GM19193 (cell line): ENCODE data around the gene TLR10.

Source experiments
- POLR2A ChIP-seq: IDR thresholded peaks from 4 replicates; pipeline ENCODE4 v1.6.1; 2011; ENCODE audit not compliant: insufficient read depth, insufficient read length; ENCODE audit errors: extremely low read depth

Gene TLR10

GRCh38 chr4:38730493-38730829 lies 52.3 kb downstream of the TLR10 start:
- no peak for TF ChIP-seq POLR2A

- no peak for TF ChIP-seq POLR2A
These were observed 54.1 kb downstream of the TLR10 start for GRCh38 chr4:38728631-38729141.

GRCh38 chr4:38724475-38724808 lies 58.3 kb downstream of the TLR10 start:
- TF ChIP-seq POLR2A: no peak

DNA sequence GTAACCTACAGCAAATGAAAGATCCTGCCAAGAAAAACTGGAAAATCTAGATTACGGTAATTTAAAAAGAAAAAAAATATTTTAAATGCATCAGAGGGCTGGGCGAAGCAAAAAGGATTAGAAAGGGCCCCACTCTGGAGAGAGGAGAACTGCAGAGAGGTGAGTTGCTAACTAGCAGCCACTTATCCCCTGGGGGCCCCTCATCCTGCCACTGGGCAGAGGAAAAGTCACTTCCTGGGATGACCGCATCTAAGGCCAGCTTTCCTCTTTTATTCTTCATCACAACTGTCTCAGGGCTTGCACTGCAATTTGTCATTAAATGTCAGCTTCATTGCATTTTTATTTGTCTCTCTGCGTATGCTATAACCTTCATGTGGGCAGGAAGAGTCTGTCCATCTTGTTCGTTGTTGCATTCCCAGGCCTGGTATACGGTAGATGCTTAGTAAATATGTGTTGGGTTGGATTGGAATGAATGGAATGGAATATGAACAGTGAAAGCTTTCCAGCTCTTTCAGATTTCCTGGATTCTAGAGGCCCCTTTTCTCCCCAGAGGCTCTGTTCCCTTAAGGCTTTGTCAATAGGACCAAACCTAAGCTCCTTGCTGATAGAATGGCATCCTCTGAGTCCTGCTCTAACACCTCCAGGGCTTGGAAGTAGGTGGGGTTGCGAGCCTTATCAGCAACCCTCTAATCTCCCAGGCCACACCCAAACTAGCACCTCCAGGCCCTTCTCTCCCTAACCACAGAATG lies 58.9 kb downstream of the TLR10 start:
- TF ChIP-seq POLR2A: no peak

GRCh38 chr4:38723114-38723513 lies 59.7 kb downstream of the TLR10 start:
- no peak for TF ChIP-seq POLR2A
